HG03103 (cell line): ENCODE data around the gene SNX33.
"Not testable (repeated sequence)": the region's sequence is repeated elsewhere in the genome, so short reads cannot be mapped to it uniquely, and the experiment has no call there.

Experiments used
- ATAC-seq: cut with Tn5 transposase; IDR thresholded peaks from one replicate; pipeline ENCODE4 v1.9.1; 2021; ENCODE audit warnings: low read depth; ENCODE audit not compliant: unreplicated experiment

Gene SNX33

DNA sequence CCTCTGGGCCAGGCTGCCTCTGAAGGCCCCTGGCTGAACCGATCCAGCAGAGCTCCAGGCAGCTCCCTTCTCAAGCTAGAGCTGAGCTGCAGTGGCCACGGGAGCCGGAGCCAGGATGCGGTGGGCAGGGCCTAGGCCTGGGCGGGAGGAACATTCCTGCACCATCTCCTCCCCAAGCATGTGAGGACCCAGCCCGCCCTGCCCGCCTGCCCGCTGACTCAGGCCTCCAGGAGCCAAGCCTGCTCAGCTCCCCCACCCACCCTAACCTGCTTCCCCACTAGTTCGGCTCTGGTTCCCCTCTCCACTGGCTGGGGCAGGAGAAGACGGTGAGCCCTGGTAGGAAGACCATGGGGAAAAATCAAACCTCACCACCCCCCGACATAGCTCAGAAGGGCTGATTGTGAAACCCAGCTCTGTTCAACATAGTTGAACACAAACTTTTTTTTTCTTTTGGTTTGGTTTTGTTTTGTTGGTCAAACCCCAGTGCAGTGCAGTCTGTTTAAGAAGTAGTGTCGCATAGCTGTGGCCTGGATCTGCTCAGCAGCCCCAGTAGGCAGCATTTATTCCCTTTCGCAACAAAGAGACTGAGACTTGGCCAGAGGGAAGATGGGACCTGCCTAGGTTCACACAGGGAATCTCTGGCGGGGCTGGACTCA, 13.5 kb downstream of the SNX33 start:
- no peak for ATAC-seq

DNA sequence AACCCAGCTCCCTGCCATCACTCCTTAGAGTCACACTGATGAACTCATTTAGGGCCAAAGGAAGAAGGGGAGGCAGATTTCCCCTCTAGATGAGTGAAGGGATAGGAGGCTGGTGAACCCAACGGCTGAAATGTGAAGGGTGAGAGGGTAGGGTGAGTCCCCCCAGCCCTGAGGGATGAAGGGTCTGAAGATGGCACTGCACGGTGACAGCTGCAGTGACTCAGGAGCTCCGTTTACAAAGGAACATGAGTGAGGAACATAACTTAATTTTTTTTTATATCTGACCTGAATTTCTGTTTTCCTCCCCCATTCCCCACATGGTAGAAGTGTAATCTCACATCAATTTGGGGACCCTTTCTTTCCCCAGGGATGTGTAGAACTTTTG, 14.0 kb downstream of the SNX33 start:
- ATAC-seq: no peak

DNA sequence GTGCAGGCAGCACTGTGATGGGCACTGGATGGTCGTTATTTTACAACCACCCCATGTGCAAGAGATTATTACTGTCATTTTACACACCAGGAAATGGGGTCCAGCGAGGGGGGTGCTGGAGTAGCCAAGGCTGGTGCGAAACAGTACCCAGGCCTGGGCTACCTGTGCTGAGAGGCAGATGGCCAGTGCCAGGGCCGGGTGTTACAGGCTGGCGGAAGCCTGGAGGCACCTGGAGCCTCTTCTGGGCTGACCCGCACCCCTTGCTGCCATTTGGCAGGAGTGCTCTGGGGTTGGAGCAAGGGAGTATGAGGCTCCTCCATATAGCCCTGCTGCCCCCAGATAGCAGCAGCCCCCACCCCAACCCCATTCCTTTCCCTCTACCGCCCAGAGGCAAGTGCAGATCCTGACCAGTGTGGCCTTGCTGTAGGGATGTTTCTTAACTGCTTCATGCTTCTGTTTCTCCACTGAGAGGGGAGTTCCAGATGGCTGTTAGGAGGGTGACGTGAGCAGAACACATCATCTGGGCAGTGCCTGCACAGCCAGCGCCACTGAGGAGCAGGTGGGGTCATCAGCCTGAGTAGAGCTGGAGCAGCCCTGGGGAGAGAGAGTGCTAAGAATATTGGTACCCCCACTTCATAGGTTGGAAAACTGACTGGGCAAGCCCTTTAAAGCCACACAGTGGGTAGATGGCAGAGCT, 15.3 kb downstream of the SNX33 start:
- ATAC-seq: no peak

DNA sequence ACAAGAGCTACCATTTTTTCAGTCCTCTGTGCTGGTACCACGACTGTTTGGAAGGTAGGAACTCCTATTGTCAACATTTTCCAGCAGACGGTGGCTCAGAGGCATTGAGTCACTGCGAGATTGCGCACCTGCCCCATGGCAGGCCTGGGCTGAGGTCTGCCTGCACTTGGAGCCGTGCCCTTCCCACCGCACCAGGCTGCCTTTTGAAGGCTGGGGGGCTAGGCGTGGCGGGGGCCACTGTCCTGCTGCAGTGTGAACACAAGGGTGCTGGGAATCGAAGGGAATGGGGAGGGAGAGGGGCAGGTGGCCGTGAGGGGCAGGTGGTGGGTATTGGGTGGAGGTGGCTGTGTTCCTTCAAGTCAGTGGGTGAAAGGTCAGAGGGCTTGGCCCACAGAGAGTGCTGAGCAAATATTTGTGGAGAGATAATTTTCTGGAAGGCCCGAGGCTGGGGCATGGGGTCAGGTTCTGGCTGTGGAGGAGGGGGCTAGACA, 16.3 kb downstream of the SNX33 start:
- ATAC-seq: no peak

DNA sequence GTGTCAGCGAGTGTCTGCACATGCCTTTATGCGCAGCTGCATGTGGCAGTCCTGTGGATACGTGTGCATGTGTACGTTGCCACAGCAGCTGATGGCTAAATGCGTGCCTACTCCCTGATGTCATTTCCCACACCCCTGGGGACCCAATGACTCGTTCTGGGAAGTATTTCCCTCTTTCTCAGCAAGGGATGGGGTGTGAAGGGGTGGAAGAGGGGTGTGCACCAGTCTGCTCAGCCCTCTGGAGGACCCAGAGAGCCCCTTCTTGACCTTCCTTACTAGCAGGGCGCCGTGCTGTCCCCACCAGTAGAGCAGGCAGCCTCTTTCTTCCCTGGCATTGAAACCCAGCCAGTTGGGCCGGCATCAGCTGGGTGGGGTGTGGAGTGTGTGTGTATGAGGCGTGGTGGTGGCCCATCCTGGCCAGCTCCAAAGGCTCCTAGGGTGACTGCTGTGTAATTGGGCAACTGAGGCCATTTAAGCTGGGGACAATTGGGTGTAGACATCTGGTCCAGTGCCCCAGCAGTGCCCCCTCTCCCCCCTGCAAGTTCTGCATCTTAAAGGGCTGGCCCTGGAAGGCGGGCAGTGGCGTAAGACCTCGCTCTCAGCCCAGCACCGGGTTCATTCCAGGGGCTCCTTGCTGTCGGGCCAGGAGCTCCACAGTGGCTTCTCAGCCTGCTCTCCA, 19.2 kb downstream of the SNX33 start:
- ATAC-seq: no peak

DNA sequence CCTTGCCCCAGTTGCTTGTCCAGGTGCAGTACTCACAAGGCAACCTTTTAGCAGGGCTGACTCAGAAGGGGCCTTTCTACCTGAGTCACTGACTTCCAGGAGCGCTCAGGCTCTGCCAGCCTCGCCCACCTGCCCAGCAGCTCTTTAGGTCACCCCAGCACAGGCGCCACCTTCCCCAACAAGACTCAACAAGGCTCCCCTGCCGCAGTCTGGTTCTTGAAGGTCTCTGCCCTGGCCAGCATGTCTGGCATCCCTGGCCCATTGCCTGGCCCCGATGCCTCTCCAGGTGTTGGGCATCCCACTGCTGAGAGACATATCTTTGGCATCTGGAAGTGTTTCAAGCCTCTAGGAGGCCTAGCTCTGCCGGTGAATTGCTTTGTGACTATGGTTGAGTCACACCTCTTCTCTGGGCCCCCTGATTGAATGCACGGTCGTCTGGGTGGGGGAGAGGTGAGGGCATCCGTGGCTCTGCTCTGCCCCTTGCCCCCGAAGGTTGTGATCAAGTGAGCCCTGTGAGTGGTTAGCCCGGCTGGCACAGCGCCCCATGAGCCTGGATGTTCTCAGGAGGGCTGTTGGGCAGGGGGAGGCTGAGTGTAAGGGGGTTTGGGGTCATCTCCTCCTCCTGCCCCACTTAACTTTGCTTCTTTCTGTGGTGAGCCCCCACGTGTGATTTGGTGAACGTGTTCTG, 21.6 kb downstream of the SNX33 start:
- ATAC-seq: no peak

DNA sequence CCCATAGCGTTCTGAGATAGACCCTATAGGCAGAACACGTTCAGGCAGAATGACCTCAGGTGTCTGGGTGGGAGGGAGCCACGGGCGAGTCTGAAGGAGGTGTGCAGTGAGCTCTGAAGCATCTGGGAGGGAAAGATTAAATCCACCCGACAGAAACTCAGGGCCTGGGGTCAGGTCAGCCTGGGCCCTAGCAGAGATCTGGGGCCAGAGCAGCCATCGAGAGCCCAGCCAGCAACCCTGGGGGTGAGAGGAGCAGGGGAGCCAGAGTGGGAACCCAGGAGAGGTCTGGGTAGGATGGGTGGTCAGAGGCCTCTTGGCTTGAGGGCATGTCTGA, 22.1 kb downstream of the SNX33 start:
- no peak for ATAC-seq

DNA sequence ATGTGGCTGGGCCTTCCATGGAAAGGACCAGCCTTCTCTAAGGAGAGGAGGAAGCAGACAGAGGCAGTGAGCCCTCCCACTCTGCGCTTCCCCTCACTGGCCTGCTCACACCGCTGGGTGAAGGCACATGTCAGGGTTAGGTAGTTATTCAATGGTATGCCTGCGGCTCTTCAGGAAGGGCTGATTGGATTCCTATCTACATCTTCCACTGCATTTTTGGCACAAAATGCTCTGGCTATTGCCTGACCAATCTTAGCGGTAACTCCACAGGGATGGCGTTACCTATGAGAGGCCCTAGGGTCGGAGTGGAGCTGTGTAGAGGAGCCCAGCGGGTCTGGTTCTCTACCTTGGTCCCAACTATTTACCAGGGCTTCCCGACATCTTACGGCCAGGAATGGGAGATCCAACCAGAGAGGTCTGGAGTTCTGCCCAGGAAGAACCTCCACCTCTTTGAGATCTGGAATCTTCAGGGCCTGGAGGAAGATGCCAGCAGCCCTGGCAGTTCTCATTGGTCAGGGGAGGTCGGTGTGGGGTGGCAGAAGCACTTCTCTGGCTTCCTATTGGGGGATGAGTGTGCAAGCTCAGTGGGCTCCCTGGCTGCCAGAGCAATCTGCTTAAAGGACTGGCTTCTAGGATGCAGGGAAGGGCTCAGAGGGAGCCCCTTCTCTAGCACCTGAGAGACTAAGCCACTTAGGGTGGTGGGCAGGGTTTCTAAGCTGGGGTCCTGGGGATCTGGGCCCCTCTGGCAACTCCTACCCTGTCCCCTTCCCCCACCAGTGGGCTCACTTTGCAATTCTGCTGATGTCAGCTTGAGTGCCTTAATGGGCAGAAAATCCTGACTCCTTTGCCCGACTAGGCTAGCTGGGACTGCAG, 24.3 kb downstream of the SNX33 start:
- no peak for ATAC-seq

DNA sequence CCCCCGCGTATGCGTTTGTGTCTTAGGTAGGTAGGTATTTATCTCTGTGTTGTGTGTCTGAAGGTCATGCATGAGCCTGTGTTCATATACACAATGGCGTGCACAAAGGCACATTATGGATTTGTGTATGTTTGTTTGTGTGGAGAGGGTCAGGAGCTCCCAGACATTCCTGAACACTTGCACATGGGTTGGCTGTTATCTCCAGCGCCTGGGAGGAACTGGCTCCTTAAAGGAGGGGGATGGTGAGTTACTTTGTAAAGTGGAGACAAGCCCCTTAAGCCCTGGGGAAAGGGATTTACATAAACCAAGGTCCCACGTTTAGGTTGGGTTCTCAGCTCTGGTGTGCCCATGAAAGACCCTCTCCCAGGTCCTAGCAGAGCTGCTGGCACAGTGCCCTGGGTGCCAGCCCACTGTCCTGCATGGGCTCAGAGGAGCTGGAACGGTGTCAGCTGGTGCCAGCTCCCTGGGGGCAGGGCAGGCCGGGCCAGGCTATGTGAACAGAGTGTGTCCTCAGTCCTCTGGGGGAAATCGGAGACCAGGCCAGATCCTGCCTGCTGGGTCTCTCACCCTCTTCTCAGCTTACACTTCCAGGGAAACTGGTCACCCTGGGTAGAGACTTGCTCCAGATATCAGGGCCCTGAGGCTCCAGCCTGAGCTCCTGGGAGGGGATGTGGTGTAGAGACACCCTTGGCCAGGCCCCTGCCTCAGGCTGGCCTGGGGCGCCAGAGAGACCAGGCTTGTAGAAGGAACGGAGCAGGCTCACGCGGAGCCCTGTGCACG, 25.1 kb downstream of the SNX33 start:
- ATAC-seq: no peak

DNA sequence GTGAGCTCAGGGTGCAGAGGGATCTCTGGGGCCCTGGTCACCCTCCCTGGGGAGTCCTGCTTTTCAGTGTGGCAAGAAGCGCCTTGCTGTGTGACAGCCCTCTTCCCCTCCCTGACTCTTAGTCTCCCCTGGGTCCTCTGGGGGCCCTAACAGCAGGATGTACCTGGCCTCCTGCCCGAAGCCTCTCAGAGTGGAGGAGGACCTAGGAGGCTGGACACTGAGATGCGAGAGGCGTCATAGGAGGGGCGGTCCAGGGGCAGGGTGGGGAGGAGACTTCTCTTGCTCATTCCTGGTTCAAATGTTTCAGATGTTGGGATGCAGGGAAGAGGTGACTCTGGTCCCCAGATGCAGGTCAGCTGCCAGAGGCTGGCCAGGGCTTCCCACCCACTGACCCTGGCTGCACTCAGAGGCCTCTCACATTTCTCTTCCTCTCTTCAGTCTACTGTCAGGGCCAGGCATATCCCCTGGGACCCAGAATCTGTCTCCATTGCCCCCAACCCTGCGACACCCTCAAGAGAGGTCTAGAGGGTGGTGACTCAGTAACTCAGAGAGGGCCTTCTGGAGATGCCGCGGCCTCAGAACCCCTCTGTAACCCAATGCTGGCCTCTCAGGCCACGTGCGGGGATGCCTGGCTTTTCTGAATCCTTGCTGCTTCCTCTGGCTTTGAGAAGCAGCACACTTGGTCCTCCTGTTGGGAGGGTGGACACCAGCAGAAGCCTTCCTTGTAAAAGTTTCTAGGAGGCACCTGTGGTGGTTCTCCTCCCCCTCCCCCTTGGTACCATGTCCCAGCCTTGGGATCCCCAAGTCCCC, 25.9 kb downstream of the SNX33 start:
- no peak for ATAC-seq

DNA sequence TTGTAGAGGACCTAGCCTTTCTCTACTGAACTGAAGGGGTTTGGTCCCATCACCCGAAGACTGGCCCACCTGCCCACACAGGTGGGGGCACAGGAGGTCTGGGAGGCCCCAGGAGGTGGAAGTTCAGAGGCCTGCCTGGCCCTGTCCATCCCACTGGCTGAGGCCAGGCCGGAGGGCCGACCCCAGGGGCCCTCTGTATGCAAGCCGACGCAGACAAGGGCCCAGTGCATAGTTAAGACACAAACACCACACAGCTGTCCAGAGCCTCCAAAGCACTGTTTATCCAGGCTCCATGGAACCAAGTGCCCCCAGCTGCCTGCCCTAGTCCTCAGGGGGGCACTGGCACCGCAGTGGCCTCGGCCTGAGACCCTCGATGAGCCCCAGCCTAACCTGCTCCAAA, 26.7 kb downstream of the SNX33 start:
- no peak for ATAC-seq

DNA sequence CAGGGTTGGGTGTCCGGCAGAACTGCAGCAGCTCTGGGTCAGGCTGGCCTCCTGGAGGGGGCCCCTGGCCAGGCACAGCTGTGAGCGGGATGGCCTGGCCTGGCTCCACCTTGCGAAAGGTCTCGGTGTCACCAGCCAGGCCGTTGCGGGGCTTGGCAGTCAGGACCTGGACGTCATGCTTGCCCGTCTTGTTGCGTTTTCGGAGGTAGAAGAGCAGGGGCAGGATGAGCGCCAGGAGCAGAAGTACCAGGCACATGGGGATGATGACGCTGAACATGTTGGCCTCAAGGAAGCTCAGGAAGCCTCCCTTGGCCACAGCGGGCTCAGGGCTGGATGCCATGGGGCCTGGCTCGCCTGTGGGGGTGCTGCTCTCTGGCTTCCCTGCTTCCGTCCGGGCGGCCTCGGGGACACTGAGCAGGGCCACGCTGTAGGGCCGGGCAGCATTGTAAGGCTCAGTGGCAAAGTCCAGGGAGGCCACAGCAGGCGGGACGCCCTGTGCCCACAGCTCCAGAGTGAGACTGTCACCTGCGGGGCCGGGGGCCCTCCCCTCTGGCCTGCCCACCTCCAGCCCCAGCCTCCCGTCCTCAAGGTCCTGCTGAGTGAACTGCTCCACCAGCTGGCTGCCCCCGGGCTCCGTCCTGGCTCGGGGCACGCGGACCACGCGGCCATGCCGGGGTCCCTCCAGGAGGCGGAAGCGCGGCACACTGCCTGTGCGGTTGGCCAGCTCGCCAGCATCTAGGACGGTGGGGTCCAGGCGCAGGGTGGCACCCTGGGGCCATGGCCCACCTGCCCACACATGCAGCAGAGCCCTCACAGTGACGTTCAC, 28.1 kb downstream of the SNX33 start:
- no peak for ATAC-seq

DNA sequence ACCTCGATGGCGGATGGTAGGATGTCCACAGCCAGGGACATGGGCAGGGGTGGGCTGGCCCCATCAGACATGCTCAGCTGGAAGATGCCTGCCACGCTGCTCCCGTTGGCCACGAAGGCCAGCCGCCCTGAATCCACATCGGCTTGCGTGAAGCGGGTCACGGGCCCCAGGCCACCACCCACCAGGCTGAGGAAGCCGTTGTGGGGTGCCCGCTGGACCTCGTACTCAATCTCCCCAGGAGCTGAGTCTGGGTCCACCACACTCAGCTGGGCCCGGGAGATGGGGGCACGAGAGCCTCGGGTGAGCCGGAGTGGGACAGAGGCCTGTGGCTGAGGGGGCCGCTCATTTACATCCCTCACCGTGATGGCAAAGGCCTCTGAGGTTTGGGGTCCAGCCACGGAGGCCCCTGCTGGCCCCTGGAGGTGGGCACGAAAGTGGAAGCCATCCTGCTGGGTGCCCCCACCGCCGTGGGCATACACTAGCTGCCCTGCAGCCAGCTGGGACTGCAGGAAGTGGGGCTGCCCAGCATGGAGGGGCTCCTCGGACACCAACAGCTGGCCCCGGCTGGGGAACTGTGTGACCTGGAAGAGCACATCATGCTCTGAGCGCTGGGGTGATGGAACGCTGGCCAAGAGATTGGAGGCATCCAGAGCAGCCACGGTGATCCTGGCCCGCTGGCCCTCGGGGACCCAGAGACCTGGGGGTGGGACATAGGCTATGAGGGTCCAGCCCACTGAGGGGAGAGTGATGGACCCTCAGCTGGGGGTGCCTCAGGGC, 29.2 kb downstream of the SNX33 start:
- no peak for ATAC-seq

DNA sequence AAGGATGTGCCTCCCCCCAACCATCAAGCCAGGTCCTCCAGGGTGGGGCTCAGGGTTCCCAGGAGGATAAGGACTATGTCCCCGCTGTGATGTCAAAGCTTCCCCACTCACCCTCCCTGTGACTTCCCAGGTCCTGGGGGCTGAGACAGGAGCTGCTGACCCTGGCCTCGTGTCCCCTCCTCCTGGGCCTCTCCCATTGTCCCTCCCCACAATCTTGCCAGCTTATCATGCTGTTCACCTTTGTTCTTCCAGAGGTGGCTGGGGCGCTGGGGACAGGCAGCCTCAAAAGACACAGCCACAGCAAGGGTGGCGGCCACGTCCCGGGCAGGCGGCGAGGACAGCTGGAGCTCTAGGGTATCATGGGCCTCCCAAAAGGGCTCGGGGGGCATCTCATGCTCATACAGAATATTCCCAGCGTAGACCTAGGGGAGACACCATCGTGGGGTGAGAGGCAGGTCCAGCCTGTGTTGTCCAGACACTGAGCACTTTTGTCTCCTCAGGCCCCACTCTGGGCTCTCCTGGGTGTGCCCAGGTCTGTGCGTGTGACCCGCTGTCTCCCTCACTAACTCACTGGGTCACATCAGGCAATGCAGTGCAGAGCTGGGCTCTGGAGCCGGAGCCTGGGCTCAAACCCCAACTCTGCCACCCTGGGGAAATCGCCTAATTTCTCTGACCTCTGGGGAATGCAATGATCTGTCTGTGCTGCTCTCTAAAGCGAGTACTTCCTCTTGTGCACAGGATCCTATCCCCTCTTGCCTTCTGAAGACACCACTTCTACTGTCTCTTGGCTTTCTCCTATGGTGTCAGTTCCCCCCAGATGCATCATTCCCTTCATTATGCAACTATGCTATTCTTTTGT, 30.0 kb downstream of the SNX33 start:
- ATAC-seq: no peak

DNA sequence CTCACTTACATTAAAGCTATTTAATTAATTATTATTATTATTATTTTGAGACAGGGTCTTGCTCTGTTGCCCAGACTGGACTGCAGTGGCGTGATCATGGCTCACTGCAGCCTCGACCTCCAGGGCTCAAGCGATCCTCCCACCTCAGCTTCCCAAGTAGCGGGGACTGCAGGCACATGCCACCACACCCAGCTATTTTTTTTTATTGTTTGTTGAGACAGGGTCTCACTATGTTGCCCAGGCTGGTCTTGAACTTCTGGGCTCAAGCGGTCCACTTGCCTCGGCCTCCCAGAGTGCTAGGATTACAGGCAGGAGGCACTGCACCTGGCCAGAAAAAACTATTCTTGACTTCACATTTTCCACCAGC, 30.6 kb downstream of the SNX33 start:
- not testable (repeated sequence) for ATAC-seq

DNA sequence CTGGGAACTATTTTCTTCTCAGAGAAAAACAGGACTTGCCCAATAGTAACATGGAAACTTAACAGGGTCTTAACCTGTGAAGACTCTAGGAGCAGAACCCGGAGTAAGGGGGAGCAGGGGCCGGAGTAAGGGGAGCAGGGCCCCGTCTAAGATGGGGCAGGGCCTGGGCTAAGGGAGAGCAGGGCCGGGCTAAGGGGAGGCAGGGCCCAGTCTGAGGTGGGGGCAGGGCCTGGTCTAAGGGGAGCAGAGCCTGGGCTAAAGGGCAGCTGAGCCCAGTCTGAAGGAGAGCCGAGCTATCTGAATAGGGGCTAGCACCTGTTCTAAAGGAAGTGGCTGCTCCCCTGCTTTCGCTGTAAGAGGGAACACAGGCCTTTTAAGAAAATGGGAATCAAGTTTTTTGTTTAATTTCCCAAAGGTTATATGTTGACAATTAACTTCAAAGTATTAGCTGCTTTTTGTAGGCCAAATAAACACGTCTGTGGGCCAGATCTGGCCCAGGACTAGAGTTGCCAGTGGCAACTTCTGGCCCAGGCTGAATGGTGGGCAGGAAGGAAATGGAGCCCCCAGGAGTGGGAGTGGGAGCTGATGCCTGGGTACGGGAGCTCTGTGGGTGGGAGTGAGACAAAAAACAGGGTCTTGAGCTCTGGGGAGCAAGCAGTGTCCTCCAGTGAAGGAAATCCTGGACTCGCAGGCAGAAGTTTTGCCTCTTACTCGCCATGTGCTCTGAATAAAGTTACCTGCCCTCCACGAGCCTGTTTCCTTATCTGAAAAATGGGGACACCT, 32.5 kb downstream of the SNX33 start:
- ATAC-seq: no peak
